Measurements from ENCODE around the gene MAPK7.

The MAPK7 gene

DNA sequence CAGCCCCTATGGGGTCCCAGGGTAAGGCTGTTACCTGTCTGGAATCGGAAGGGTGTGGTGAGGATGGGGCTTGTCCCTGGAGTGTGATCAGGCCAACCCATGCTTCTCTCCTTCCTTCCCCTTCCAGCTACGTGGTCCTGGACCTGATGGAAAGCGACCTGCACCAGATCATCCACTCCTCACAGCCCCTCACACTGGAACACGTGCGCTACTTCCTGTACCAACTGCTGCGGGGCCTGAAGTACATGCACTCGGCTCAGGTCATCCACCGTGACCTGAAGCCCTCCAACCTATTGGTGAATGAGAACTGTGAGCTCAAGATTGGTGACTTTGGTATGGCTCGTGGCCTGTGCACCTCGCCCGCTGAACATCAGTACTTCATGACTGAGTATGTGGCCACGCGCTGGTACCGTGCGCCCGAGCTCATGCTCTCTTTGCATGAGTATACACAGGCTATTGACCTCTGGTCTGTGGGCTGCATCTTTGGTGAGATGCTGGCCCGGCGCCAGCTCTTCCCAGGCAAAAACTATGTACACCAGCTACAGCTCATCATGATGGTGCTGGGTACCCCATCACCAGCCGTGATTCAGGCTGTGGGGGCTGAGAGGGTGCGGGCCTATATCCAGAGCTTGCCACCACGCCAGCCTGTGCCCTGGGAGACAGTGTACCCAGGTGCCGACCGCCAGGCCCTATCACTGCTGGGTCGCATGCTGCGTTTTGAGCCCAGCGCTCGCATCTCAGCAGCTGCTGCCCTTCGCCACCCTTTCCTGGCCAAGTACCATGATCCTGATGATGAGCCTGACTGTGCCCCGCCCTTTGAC is 2.4 kb downstream of the MAPK7 start:
- TF ChIP-seq, protein P1, sequence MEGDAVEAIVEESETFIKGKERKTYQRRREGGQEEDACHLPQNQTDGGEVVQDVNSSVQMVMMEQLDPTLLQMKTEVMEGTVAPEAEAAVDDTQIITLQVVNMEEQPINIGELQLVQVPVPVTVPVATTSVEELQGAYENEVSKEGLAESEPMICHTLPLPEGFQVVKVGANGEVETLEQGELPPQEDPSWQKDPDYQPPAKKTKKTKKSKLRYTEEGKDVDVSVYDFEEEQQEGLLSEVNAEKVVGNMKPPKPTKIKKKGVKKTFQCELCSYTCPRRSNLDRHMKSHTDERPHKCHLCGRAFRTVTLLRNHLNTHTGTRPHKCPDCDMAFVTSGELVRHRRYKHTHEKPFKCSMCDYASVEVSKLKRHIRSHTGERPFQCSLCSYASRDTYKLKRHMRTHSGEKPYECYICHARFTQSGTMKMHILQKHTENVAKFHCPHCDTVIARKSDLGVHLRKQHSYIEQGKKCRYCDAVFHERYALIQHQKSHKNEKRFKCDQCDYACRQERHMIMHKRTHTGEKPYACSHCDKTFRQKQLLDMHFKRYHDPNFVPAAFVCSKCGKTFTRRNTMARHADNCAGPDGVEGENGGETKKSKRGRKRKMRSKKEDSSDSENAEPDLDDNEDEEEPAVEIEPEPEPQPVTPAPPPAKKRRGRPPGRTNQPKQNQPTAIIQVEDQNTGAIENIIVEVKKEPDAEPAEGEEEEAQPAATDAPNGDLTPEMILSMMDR (conservative IDR thresholded peaks at IDR 0.05; ENCODE audit: low read length): no peak
- H3K4me3 ChIP-seq (ENCODE audit: low read length): 0 out of 2 replicates have a peak overlapping the region, but pooled peaks have one; percentile 7
- DNase-seq (ENCODE audit: low read depth): no peak

DNA sequence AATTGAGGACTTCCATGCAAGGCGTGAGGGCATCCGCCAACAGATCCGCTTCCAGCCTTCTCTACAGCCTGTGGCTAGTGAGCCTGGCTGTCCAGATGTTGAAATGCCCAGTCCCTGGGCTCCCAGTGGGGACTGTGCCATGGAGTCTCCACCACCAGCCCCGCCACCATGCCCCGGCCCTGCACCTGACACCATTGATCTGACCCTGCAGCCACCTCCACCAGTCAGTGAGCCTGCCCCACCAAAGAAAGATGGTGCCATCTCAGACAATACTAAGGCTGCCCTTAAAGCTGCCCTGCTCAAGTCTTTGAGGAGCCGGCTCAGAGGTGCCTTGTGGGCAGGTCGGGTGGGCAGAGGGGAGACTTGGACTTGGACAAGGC is 3.1 kb downstream of the MAPK7 start:
- no peak overlapping the region for H3K4me3 ChIP-seq (ENCODE audit: low read length)
- TF ChIP-seq, protein P1 (conservative IDR thresholded peaks at IDR 0.05; ENCODE audit: low read length): no peak

DNA sequence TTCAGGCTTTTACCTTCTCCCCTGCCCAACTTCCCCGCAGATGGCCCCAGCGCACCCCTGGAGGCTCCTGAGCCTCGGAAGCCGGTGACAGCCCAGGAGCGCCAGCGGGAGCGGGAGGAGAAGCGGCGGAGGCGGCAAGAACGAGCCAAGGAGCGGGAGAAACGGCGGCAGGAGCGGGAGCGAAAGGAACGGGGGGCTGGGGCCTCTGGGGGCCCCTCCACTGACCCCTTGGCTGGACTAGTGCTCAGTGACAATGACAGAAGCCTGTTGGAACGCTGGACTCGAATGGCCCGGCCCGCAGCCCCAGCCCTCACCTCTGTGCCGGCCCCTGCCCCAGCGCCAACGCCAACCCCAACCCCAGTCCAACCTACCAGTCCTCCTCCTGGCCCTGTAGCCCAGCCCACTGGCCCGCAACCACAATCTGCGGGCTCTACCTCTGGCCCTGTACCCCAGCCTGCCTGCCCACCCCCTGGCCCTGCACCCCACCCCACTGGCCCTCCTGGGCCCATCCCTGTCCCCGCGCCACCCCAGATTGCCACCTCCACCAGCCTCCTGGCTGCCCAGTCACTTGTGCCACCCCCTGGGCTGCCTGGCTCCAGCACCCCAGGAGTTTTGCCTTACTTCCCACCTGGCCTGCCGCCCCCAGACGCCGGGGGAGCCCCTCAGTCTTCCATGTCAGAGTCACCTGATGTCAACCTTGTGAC is 3.6 kb downstream of the MAPK7 start:
- no peak for DNase-seq (ENCODE audit: low read depth)
- TF ChIP-seq, protein P1 (conservative IDR thresholded peaks at IDR 0.05; ENCODE audit: low read length): no peak
- no peak overlapping the region for H3K4me3 ChIP-seq (ENCODE audit: low read length)

More for the DNA sequence above, 3.1 kb downstream of the MAPK7 start:
- DNase-seq (ENCODE audit: low read depth): no peak

DNA sequence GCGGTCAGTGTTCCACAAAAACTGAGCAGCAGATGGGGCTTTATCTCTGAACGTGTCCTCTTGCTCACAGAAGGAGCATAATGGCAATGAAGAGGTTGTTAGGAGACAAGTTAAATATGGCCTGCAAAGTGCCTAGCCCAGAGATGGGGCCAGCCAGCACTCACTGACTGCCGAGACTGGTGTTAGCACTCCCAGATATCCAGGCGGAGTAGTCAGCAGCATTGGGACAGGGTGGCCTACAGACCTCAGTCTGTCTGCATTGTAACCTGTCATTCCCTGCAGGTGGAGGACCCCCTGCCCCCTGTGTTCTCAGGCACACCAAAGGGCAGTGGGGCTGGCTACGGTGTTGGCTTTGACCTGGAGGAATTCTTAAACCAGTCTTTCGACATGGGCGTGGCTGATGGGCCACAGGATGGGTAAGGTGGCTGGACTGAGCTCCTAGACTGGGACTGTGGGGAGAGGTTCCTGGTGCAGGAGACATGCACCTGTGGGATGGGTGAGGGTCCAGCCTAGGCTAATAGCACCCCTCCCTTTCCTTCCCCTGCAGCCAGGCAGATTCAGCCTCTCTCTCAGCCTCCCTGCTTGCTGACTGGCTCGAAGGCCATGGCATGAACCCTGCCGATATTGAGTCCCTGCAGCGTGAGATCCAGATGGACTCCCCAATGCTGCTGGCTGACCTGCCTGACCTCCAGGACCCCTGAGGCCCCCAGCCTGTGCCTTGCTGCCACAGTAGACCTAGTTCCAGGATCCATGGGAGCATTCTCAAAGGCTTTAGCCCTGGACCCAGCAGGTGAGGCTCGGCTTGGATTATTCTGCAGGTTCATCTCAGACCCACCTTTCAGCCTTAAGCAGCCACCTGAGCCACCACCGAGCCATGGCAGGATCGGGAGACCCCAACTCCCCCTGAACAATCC is 4.5 kb downstream of the MAPK7 start:
- TF ChIP-seq, protein P1 (conservative IDR thresholded peaks at IDR 0.05; ENCODE audit: low read length): no peak

DNA sequence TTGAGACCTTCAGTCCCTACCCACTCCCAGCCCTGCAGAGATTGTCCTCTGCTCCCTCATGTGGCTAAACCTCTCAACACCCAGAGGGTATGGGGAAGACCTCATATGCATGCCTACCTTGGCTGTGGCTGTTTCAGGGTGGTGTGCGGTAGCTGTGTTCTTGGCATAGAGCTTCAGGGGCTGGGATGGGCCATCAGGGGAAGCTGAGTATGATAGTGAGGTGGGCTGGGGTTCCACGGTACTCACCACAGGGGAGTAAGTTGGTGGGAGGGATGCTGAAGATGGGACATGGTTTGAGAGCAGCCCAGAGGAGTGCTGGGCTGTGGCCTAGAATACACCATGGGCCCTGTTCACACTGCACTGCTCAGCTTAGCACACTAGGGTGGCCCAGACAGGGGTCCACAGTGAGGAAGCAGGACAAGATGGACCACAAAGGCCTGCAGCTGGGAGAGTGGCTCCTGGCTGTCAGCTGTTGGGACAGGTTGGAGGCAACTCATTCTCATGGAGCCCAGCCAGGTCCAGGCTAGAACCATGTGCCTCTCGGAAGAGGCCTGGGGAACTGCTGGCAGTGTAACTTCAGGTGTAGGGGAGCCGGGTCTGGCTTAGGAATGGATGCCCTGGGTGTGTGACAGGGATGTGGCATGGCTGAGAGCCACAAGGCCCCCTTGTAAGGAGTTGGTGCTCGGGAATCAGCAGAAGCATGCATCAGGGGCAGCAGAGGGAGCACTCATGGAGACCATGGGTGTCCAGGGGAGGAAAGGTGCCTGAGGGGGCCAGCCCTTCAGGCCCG is 5.6 kb downstream of the MAPK7 start:
- peak; percentile 53 for DNase-seq (ENCODE audit: low read depth)
- TF ChIP-seq, protein P1 (conservative IDR thresholded peaks at IDR 0.05; ENCODE audit: low read length): no peak; the same call in 1 of the 2 replicates

More for the DNA sequence above, 4.5 kb downstream of the MAPK7 start:
- DNase-seq (ENCODE audit: low read depth): no peak
- H3K4me3 ChIP-seq (ENCODE audit: low read length): no peak overlapping the region

DNA sequence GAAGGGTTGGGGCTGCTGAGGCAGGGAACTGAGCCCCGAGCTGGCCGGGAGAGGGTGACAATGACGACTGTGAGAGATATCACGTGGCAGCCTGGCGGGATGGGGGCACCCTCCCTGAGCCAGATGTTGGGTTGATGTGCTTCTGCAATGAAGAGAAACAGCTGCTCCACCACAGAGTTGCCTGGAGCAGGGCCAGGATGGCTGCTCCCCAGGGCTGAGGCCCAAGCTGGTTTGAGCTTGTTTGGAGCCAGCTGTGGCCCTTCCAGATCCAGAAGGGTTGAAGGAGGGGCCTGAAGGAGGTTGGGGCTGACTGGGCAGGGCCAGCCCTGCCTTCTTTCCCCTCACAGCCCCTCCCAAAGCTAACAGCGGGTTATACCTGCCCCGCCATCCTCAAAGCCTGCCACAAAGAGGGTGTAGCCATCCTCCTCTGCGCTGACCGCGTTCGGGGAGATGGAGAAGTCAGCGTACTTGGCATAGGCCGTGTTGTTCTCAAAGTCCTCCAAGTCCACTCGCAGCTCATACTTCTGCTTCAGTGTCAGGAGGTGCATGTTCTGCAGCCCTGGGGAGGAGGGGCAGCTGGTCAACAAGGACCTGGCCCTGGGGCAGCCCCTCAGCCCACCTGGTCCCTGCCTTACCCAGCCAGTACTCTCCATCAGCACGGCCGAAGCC is 6.6 kb downstream of the MAPK7 start:
- DNase-seq (ENCODE audit: low read depth): peak; percentile 97
- peak overlapping the region; percentile 86 for H3K4me3 ChIP-seq (ENCODE audit: low read length)
- TF ChIP-seq, protein P1 (conservative IDR thresholded peaks at IDR 0.05; ENCODE audit: low read length): no peak

More for the DNA sequence above, 5.6 kb downstream of the MAPK7 start:
- H3K4me3 ChIP-seq (ENCODE audit: low read length): peak overlapping the region; percentile 86
